Mammary epithelial cell (primary cell): Measurements from ENCODE around the gene PGBD5.

ENCODE experiments used
- CTCF ChIP-seq, 2 donors: IDR thresholded peaks in 1 of 2; conservative IDR thresholded peaks in 1 of 2; 2 replicates each; pipeline ENCODE4 v1.5.1; 2011 to 2012; ENCODE audit warnings: inconsistent platforms in 2 of 2, low read length in 2 of 2, mild to moderate bottlenecking in 2 of 2, control low read depth in 1 of 2, low read depth in 1 of 2; ENCODE audit not compliant: insufficient read depth in 1 of 2; ENCODE audit errors: extremely low read depth in 1 of 2
- EZH2 ChIP-seq: IDR thresholded peaks from 2 replicates; pipeline ENCODE4 v1.6.1; 2012; ENCODE audit warnings: low read length, inconsistent platforms, borderline replicate concordance

GRCh38 chr1:230333590-230334446, 92.3 kb downstream of the PGBD5 start:
- TF ChIP-seq CTCF (conservative IDR thresholded peaks at IDR 0.05 in 1 of 2, IDR thresholded peaks at IDR 0.05 in 1 of 2; ENCODE audit: extremely low read depth in 1 of 2, insufficient read depth in 1 of 2, low read depth in 1 of 2, low read length in 2 of 2) (no peak), EZH2 (no peak)
